Osteocyte (in vitro differentiated cells): ENCODE measurements around the gene NKX2-3. TPM values are rescaled to one million over a fixed set of nuclear protein-coding genes. Genes with fewer than 3 reads are reported as not detected.

Experiments
- DNase-seq: peaks from one replicate; pipeline ENCODE4 v3.0.0; 2021; ENCODE audit warnings: mixed read lengths; ENCODE audit not compliant: unreplicated experiment; ENCODE audit errors: extremely low spot score
- H3K27ac Mint-ChIP-seq: one replicate; pipeline ENCODE4 v1.8.0; 2021; ENCODE audit warnings: mild to moderate bottlenecking, mixed read lengths; ENCODE audit not compliant: unreplicated experiment
- H3K27me3 Mint-ChIP-seq: one replicate; pipeline ENCODE4 v1.8.0; 2021; ENCODE audit warnings: mixed read lengths; ENCODE audit not compliant: unreplicated experiment
- H3K36me3 Mint-ChIP-seq: one replicate; pipeline ENCODE4 v1.8.0; 2021; ENCODE audit warnings: mixed read lengths; ENCODE audit not compliant: unreplicated experiment
- H3K4me1 Mint-ChIP-seq: one replicate; pipeline ENCODE4 v1.8.0; 2021; ENCODE audit warnings: mixed read lengths; ENCODE audit not compliant: unreplicated experiment
- H3K4me3 Mint-ChIP-seq: one replicate; pipeline ENCODE4 v1.8.0; 2021; ENCODE audit warnings: mild to moderate bottlenecking, moderate library complexity, mixed read lengths; ENCODE audit not compliant: unreplicated experiment
- H3K9me3 Mint-ChIP-seq: one replicate; pipeline ENCODE4 v1.8.0; 2021; ENCODE audit warnings: mixed read lengths; ENCODE audit not compliant: unreplicated experiment
- total RNA-seq: library from RNA; stranded (reverse); gene quantifications from 2 replicates; pipeline ENCODE4 v1.2.1, GENCODE V29; 2021
- TF ChIP-seq, protein P1 (sequence below): fragments of 200-600 bp; sonication (generic); IDR thresholded peaks from 2 replicates; pipeline ENCODE4 v1.5.0; 2021; ENCODE audit warnings: antibody characterized with exemption, mild to moderate bottlenecking, moderate library complexity

The NKX2-3 gene
- total RNA-seq, 1 donor from 2014 or later = not detected

DNA sequence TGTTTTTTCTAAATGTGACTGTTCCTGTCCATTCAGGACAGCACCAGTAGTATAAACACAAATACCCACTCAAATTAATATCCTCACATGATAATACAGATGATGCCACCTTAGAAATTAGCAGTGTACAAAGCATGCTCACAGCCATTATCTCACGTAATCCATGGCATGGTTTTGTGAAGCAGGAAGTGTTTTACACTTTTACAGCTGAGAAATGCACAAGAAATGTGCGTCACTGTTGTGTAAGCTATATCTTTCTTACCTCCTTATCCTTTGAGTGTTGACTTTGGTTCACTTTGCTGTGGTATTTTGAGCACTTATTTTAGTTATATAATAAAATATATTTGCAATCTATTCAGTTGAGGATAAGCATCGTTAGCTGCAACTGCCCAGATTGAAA lies 31.6 kb downstream of the NKX2-3 start:
- Mint-ChIP-seq H3K9me3 (no peaks in the 10 kb centered on the region), H3K27me3 (peaks cover 56% of the 10 kb centered on the region), H3K36me3 (no peaks in the 10 kb centered on the region), H3K4me3 (no peak overlapping the region), H3K27ac (no peak overlapping the region), H3K4me1 (no peaks in the 10 kb centered on the region)
- TF ChIP-seq, protein P1, sequence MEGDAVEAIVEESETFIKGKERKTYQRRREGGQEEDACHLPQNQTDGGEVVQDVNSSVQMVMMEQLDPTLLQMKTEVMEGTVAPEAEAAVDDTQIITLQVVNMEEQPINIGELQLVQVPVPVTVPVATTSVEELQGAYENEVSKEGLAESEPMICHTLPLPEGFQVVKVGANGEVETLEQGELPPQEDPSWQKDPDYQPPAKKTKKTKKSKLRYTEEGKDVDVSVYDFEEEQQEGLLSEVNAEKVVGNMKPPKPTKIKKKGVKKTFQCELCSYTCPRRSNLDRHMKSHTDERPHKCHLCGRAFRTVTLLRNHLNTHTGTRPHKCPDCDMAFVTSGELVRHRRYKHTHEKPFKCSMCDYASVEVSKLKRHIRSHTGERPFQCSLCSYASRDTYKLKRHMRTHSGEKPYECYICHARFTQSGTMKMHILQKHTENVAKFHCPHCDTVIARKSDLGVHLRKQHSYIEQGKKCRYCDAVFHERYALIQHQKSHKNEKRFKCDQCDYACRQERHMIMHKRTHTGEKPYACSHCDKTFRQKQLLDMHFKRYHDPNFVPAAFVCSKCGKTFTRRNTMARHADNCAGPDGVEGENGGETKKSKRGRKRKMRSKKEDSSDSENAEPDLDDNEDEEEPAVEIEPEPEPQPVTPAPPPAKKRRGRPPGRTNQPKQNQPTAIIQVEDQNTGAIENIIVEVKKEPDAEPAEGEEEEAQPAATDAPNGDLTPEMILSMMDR = no peak
- no peak for DNase-seq

DNA sequence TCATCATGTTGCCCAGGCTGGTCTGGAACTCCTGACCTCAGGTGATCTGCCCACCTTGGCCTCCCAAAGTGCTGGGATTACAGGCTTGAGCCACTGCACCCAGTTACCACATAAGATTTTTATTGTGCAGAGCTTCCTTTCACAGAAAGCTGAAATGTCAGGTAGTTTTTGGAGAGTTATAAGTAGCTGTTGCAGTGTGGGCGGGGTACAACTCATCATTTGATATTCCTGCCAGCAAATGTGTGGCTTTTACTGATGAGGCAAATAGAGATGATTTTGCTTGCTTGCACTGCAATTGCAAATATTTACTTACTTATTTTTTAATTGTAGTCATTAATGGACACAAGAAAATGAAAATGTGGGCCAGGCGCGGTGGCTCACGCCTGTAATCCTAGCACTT lies 32.4 kb downstream of the NKX2-3 start:
- Mint-ChIP-seq H3K27ac (no peak overlapping the region), H3K27me3 (peaks cover 55% of the 10 kb centered on the region), H3K36me3 (no peaks in the 10 kb centered on the region), H3K4me1 (no peaks in the 10 kb centered on the region), H3K4me3 (no peak overlapping the region), H3K9me3 (no peaks in the 10 kb centered on the region)
- TF ChIP-seq, protein P1 = no peak
- no peak for DNase-seq

DNA sequence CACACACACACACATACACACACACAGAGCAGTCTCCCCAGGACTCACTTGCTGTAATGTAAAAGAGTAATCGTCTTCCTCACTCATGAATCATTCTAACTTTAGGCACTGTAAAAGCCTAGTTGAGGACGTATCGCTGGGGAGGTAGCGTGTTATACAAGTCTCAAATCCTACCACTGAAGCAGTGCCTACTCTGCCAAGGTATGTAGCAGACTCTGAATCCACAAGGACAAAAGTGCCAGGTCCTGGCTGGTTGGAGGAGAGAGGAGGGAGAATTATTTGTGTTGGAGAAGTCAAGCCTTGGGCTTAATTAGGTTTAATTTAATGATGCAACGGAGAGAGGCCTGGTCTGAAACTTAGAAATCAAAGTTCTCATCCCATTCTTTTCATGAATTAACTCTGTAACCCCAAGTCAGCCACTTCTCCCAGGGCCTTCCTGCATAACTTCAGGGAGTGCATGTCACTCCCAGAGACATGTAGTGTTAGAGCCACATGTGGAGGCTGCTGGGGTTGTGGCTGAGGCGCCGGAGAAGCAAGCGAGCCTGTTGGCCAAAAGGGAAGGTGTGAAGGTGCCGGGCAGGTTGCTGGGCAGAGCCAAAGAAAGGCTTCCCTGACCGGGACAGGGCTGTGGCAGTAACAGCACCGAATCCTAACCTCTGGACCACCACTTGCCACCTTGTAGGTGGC lies 36.7 kb downstream of the NKX2-3 start:
- Mint-ChIP-seq H3K4me1 (no peaks in the 10 kb centered on the region), H3K27me3 (peaks cover 39% of the 10 kb centered on the region), H3K27ac (no peak overlapping the region), H3K36me3 (no peaks in the 10 kb centered on the region), H3K9me3 (no peaks in the 10 kb centered on the region), H3K4me3 (no peak overlapping the region)
- TF ChIP-seq, protein P1 = no peak
- no peak for DNase-seq

DNA sequence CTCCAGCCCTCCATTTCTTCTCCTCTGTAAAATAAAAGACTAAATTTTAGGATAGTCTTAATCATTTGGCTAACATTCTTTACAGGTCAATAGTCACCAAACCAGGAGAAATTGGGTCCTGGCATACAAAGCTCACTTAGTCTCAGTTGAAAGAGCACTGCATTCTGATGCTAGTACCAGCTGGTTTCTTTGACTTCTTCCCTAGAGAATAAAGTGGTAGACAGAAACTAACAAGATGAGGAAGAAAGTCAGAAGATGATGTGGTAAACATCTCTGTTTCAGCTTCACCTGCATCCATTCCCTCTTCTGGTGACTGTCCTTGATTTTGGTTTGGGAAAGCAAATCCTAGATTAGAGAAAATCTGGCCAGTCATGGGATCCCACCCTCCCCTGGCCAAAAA lies 37.2 kb downstream of the NKX2-3 start:
- Mint-ChIP-seq H3K4me3 (no peak overlapping the region), H3K4me1 (no peaks in the 10 kb centered on the region), H3K9me3 (no peaks in the 10 kb centered on the region), H3K27ac (no peak overlapping the region), H3K36me3 (no peaks in the 10 kb centered on the region), H3K27me3 (peaks cover 40% of the 10 kb centered on the region)
- DNase-seq = no peak
- TF ChIP-seq, protein P1 = no peak

DNA sequence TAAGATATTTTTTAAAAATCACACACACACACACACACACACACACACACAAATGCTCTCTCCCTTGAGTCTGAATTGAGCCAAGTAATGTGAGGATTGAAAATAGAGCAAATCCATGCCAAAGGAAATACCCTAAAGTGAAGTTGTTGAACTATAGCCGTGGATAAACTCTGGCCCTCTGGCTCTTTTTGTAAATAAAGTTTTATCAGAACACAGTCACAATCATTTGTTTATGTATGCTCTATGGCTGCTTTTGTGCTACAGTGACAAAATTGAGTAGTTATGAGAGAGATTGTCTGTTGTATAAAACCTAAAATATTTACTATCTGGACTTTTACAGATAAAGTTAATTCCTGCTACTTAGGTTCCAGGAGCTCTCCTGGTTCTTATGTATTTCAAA lies 39.1 kb downstream of the NKX2-3 start:
- no peak overlapping the region for H3K27ac Mint-ChIP-seq
- H3K4me1 Mint-ChIP-seq = no peaks in the 10 kb centered on the region
- H3K4me3 Mint-ChIP-seq = no peak overlapping the region
- no peak for DNase-seq
- no peaks in the 10 kb centered on the region for H3K9me3 Mint-ChIP-seq
- peaks cover 31% of the 10 kb centered on the region for H3K27me3 Mint-ChIP-seq
- no peaks in the 10 kb centered on the region for H3K36me3 Mint-ChIP-seq
- TF ChIP-seq, protein P1 = no peak
